Left hindlimb (tissue), 1 donor: Measurements from ENCODE around the gene CEACAM16.
"Not testable (repeated sequence)": the region's sequence is repeated elsewhere in the genome, so short reads cannot be mapped to it uniquely, and the experiment has no call there.

ENCODE experiments used
- DNase-seq: peaks from one replicate; pipeline ENCODE4 v3.0.0-alpha.2; 2018

The CEACAM16 gene

GRCh38 chr19:44698492-44699201 is at the start of gene CEACAM16:
Gene CEACAM16 (plus strand): TSS chr19:44699151. CDS start chr19:44701457, 2,306 bp downstream.
- DNase-seq = no peak

- no peak for DNase-seq
Observed at GRCh38 chr19:44649578-44650145, 49.3 kb upstream of the CEACAM16 start.

GRCh38 chr19:44653343-44653742 is 45.6 kb upstream of the CEACAM16 start:
- no peak for DNase-seq

GRCh38 chr19:44653977-44654774 is 44.8 kb upstream of the CEACAM16 start:
- DNase-seq = peak; percentile 66

GRCh38 chr19:44657211-44657921 is 41.6 kb upstream of the CEACAM16 start:
- DNase-seq = peak; percentile 66

GRCh38 chr19:44658069-44658733 is 40.8 kb upstream of the CEACAM16 start:
- DNase-seq = no peak

GRCh38 chr19:44660081-44660480 is 38.9 kb upstream of the CEACAM16 start:
- no peak for DNase-seq

GRCh38 chr19:44661205-44661604 is 37.7 kb upstream of the CEACAM16 start:
- no peak for DNase-seq

GRCh38 chr19:44661904-44662303 is 37.0 kb upstream of the CEACAM16 start:
- DNase-seq = no peak

GRCh38 chr19:44662691-44663385 is 36.1 kb upstream of the CEACAM16 start:
- peak; percentile 66 for DNase-seq

GRCh38 chr19:44663996-44664395 is 35.0 kb upstream of the CEACAM16 start:
- no peak for DNase-seq

GRCh38 chr19:44664976-44665375 is 34.0 kb upstream of the CEACAM16 start:
- DNase-seq = no peak

- DNase-seq = no peak
Observed at GRCh38 chr19:44666852-44667556, 31.9 kb upstream of the CEACAM16 start.

GRCh38 chr19:44668985-44669764 is 29.8 kb upstream of the CEACAM16 start:
- no peak for DNase-seq

GRCh38 chr19:44670027-44670426 is 28.9 kb upstream of the CEACAM16 start:
- DNase-seq = not testable (repeated sequence)

GRCh38 chr19:44671400-44671799 is 27.6 kb upstream of the CEACAM16 start, which contains the start of gene CEACAM19:
Gene CEACAM19 (plus strand): TSS chr19:44671482. CDS start chr19:44671932, 450 bp downstream.
- no peak for DNase-seq

- no peak for DNase-seq
Observed at GRCh38 chr19:44672226-44672625, 26.7 kb upstream of the CEACAM16 start.

- DNase-seq = no peak
Observed at GRCh38 chr19:44673510-44673909, 25.4 kb upstream of the CEACAM16 start.

- DNase-seq = no peak
Observed at GRCh38 chr19:44675521-44675920, 23.4 kb upstream of the CEACAM16 start.
